Activated effector memory CD4-positive, alpha-beta T cell treated with anti-CD3 and anti-CD28 coated beads, Interleukin-2, amount 50 U/mL, for 16 hours (primary cell): Measurements from ENCODE around the gene SCARF1.

Source experiments
- DNase-seq: peaks from one replicate; pipeline ENCODE4 v3.0.0-alpha.2; 2020

Gene SCARF1

DNA sequence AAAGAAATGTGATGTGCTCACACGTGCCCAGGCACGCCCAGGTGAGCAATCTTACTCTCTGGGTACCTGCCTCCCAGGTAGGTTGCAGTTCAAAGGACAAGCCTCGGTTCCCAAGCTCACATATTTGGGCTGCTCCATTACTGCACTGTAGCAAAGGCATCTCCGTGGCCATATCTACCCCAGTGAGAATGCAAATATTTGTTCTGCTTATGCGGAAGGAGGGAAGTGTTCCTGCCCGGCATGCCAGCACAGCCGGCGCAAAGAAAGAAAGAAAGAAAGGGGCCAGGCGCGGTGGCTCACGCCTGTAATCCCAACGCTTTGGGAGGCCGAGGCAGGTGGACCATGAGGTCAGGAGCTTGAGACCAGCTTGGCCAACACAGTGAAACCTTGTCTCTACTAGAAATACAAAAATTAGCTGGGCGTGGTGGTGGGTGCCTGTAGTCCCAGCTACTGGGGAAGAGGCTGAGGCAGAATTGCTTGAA lies 47.6 kb downstream of the SCARF1 start:
- DNase-seq, result no peak

DNA sequence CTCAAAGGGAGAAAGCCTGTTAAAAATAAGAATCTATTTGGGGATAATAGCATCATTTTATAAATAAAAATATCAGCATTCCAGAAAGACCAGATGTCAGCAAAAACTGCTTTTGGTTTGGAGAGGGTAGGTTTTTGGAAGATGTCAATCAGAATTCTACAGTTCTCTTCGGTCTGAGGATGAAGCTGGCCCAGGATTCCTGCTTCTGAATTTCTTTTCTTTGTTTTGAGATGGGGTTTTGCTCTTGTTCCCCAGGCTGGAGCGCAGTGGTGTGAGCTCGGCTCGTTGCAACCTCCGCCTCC lies 52.0 kb downstream of the SCARF1 start:
- no peak for DNase-seq

- no peak for DNase-seq
These were observed 52.5 kb downstream of the SCARF1 start for GRCh38 chr17:1592751-1593629.

- DNase-seq, result no peak
These were observed 54.0 kb downstream of the SCARF1 start for GRCh38 chr17:1591474-1592090.

DNA sequence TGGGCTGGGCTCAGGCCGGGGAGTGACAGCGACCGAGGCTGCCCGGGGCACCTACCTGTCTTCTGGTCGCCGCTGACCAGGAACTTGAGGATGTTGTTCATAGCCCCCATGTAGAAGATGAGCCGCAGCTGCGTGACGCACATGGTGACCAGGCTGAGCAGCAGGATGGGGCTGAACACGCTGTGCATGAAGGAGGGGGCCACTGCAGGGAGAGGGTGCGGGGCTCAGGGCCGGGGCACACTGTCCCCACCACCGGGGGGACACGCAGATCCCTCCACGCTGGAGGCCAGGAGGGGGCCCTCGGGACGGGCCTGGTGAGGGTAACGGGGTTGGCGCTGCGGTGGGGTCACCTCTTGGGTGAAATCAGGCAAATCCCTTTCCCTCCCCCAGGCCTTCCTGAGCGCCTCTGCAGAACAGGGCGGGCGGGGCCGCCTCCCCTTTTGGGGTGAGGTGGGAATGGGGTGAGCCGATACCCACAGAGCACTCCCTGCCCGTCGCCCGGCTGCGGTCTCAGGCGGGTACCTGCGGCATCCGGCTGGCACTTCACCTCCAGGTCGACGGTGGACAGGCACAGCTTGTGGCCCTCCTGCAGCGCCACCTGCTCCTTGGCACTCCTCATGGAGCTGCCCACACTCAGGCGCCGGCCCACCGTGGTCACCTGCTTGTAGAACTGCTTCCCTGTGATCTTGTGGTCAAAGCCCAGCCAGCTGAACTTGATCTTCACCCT lies 54.6 kb downstream of the SCARF1 start:
- DNase-seq, result no peak

DNA sequence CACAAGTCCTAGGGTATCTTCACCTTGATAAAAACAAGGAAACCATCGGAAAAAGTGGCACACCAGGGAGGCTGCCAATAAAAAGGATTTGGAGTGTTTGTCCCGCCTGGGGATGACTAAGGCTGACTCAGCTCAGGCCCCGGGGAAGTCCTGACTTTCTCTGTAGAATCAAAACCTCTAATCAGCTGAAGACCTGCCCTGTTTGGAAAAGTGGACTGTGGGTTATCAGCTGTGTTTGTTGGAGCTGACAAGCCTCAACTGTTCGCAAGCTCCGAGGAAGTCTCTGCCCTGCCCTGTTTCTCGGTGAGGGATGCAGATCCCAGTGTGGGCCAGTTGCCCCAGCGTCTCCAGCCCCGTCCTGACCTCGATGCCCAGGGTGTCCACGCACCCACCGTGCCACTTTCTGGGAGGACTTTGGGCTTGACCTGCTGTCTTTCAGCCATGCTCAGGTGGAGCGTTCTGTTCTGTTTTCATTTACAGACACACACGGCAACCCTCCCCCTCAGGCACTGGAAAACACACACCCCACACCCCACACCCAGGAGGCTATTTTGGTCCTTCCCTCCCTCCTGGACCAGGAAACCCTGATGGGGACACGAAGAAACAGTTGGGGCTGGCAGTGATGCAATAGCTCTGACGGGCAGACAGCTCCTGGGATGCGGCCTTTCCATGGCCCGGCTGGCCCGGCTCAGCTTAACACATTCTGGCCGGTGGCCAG lies 55.3 kb downstream of the SCARF1 start:
- no peak for DNase-seq

DNA sequence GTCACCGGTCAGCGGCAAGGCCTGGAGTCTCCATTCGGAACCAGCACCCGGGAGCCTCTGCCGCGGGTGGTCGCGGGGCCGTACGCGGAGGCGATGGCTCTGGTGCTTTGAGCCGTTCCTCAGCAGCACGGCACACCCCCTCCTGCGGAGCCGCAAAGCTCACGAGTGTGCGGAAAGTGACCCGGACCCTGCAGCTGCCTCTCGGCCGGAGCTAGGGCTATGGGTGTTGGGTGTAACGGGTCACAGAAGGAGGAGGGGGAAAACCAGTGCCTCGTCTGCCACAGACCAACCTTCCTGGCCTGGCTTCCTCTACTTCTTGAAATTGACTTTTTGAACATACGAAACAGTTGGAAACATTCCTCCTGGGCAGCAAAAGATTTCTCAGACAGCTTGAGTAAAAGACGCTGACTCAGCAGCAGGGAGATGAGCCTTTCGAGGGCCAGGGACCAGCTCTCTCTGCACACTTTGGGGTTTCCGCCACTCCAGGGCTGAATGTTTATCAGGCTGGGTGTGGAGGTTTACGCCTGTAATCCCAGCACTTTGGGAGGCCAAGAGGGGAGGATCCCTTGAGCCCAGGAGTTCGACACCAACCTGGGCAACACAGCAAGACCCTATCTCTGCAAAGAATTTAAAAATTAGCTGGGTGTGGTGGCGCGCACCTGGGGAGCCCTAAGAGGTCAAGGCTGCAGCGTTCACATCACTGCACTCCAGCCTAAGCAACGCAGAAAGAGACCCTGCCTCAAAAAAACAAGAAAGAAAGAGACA lies 56.5 kb downstream of the SCARF1 start:
- no peak for DNase-seq

DNA sequence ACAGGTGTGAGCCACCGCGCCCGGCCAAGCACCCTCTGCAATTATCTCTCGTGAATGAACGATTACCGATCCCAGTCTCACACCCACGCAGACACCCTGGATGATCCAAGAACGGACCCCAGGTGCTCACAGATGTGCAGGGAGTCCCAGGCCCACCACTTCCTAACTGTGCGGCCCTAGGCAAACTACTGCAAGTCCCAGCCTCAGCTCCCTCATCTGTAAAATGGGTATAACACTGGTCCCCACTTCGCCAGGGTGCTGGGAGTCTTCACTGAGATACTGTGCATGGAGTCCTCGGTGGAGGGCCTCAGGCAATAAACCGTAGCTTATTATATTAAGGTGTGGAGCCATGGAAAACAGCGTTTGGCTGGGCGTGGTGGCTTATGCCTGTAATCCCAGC lies 61.4 kb downstream of the SCARF1 start:
- no peak for DNase-seq
